Chondrocyte (in vitro differentiated cells): ENCODE results near the gene MAML1. TPM values are rescaled to one million over a fixed set of nuclear protein-coding genes. Genes with fewer than 3 reads are reported as not detected.

Experiments used
- DNase-seq: peaks from one replicate; pipeline ENCODE4 v3.0.0; 2021; ENCODE audit warnings: mixed read lengths, low spot score
- H3K27ac Mint-ChIP-seq: one replicate; pipeline ENCODE4 v1.8.0; 2021; ENCODE audit warnings: mild to moderate bottlenecking, moderate library complexity, mixed read lengths; ENCODE audit not compliant: unreplicated experiment
- H3K27me3 Mint-ChIP-seq: 2 replicates; pipeline ENCODE4 v1.8.0; 2021; ENCODE audit warnings: low read depth, mixed read lengths
- H3K36me3 Mint-ChIP-seq: 2 replicates; pipeline ENCODE4 v1.8.0; 2021; ENCODE audit warnings: low read depth, mixed read lengths
- H3K4me1 Mint-ChIP-seq: 2 replicates; pipeline ENCODE4 v1.8.0; 2021; ENCODE audit warnings: low read depth, mild to moderate bottlenecking, mixed read lengths
- H3K4me3 Mint-ChIP-seq: one replicate; pipeline ENCODE4 v1.8.0; 2021; ENCODE audit warnings: mild to moderate bottlenecking, moderate library complexity, mixed read lengths; ENCODE audit not compliant: unreplicated experiment
- H3K9me3 Mint-ChIP-seq: 2 replicates; pipeline ENCODE4 v1.8.0; 2021; ENCODE audit warnings: low read depth, mixed read lengths
- CTCF ChIP-seq: fragments of 200-600 bp; sonication (generic); IDR thresholded peaks from 2 replicates; pipeline ENCODE4 v1.5.0; 2021; ENCODE audit warnings: antibody characterized with exemption, mild to moderate bottlenecking, moderate library complexity
- total RNA-seq: library from RNA; stranded (reverse); gene quantifications from 3 replicates; pipeline ENCODE4 v1.2.1, GENCODE V29; 2021

MAML1 gene
- total RNA-seq, 1 donor from 2014 or later, result 29.9 TPM

DNA sequence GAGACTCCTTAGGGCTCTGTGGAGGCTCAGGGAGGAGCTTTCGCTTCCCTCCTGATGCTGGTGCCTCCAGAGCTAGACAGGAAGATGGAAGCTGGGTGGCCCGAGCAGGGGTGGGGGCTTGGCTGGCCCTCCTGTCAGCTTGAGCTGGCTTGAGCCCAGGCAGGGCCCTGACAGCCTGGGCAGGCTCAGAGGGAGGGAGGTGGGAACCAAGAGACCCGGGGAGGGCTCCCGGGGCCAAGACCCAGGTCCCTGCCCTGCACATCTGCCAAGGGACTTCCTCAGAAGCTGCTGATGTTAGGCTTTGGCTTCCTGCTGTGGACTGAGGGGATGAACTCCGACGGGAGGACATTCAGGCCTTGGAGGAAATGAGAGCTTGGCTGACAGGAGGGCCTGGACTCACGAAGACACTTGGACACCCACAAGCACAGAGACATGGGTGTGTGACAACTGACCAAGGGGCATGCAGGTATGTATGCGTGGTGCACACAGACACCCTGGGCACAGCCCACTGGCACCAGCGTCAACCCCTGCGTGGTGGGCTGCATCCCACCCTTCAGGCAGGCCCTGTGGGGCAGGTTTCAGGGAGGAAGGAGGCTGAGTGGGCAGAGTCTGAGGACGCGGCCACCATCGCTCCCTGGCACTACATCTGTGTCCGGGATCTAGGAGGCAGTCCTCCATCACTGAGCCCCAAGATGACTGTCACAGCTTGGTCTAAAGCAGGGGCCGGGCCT is 59.4 kb downstream of the MAML1 start:
- Mint-ChIP-seq H3K36me3 (peaks cover 3% of the 10 kb centered on the region), H3K9me3 (no peaks in the 10 kb centered on the region), H3K4me3 (no peak overlapping the region), H3K27ac (no peak overlapping the region), H3K27me3 (no peaks in the 10 kb centered on the region), H3K4me1 (peaks cover 17% of the 10 kb centered on the region)
- no peak for TF ChIP-seq CTCF
- DNase-seq, result no peak

DNA sequence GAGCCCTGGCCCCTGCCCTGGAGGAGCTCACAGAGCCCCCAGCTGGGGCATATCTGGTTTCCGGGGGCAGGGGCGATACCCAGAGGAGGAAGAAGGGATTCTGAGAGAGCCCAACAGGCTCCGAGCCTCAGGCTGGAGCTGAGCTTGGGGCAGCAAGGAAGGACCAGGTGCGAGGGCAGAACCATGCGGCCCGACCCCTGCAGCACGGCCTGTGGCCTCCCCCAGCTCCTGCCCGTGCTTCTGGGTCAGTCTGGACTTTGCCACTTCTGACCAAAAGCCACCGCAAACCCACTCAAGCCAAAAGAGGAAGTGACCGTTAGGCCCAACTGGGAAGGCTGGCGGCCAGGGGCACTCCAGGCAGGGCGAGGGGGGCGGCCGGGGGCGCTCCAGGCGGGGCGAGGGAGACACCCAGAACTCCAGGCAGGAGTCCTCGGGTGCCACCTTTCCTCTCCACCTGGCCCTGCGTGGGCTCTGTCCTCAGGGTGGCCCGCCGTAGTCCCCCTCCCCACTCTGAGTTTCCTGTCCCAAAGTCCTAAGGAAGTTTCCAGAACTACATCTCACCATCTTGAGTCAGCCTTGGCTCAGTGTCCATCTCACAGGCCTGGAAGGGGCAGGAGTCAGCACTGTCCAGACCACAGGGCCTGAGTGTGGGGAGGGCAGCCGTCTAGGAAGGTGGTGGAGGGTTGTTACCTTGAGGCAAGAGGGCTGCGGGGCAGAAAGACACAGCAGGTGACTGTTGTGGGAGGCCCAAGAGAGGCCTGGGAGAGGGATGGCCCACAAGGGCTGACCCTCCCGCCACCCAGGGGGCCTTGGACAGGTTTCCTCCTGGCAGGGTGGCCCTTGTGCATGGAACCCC is 60.2 kb downstream of the MAML1 start:
- Mint-ChIP-seq H3K36me3 (peaks cover 3% of the 10 kb centered on the region), H3K27me3 (no peaks in the 10 kb centered on the region), H3K27ac (no peak overlapping the region), H3K9me3 (no peaks in the 10 kb centered on the region), H3K4me1 (peaks cover 18% of the 10 kb centered on the region), H3K4me3 (no peak overlapping the region)
- TF ChIP-seq CTCF, result no peak
- DNase-seq, result no peak

- peaks cover 5% of the 10 kb centered on the region for H3K36me3 Mint-ChIP-seq
- no peaks in the 10 kb centered on the region for H3K9me3 Mint-ChIP-seq
- peaks cover 18% of the 10 kb centered on the region for H3K4me1 Mint-ChIP-seq
- TF ChIP-seq CTCF, result no peak
- no peak for DNase-seq
- H3K27me3 Mint-ChIP-seq, result no peaks in the 10 kb centered on the region
- peak within 1 kb of the TSS; percentile 51 for H3K27ac Mint-ChIP-seq
- peak within 1 kb of the TSS; percentile 57 for H3K4me3 Mint-ChIP-seq
Measured at GRCh38 chr5:179793468-179794139, 61.0 kb downstream of the MAML1 start, which contains the start of gene LTC4S. LTC4S (plus strand) TSS chr5:179793986; CDS start chr5:179794081, 95 bp downstream.

DNA sequence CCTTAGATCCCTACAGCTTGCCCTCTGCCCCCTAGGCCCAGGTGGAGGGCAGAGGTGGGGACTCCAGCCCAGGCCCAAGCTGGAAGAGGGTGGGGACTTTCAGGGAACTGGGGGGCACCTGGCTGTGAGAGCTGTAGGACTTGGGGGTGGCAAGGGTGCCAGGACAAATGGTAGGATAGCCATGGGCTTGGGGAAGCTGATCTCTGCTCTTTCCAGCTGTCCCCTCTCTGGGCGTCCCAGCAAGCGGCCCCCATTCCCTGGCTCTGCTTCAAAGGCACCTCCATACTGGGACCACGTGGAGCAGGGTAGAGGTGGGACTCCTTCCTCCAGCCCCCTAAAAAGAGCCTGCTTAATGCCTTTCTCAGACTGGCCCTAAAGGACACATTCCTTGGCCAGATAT is 61.5 kb downstream of the MAML1 start:
- Mint-ChIP-seq H3K4me1 (peaks cover 18% of the 10 kb centered on the region), H3K4me3 (peak overlapping the region; percentile 57), H3K9me3 (no peaks in the 10 kb centered on the region), H3K36me3 (peaks cover 7% of the 10 kb centered on the region), H3K27me3 (no peaks in the 10 kb centered on the region), H3K27ac (peak overlapping the region; percentile 27)
- DNase-seq, result no peak
- TF ChIP-seq CTCF, result no peak

DNA sequence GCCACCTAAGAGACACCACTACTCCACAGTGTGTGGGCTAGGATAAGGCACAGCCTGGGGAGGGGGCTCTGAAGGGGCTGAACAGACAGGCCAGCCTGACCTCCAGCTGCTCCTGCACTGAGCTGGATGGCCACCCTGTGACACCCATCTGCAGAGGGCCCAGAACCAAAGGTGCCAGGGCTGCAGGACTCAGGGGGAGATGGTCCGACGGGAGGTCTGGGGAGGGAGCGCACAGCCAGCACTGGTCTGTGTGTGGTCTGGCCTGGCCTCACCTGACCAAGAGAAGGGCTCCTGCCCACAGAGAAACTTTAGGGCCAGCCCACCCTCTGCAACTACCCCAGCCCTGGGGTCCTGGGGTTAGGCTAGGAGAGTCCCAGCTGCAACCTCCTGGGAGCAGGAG is 62.0 kb downstream of the MAML1 start:
- H3K4me1 Mint-ChIP-seq, result peaks cover 18% of the 10 kb centered on the region

More for the DNA sequence above, 62.0 kb downstream of the MAML1 start:
- Mint-ChIP-seq H3K27ac (peak overlapping the region; percentile 51), H3K27me3 (no peaks in the 10 kb centered on the region), H3K36me3 (peaks cover 11% of the 10 kb centered on the region), H3K4me3 (peak overlapping the region; percentile 57), H3K9me3 (no peaks in the 10 kb centered on the region)
- TF ChIP-seq CTCF, result no peak
- DNase-seq, result no peak
